Kidney (tissue), 14 donors: ENCODE data around the gene MYLK4. TPM values are rescaled to one million over a fixed set of nuclear protein-coding genes. Genes with fewer than 3 reads are reported as not detected.

Experiments
- DNase-seq, 5 donors: peaks; one replicate each; pipeline ENCODE4 v3.0.0-alpha.2; 2013 to 2020
- FAIRE-seq: peaks from 2 replicates; lab custom pipeline; 2012; peaks lifted over from hg19 to GRCh38; lab: Jason Lieb, UNC
- H3K27ac ChIP-seq, 2 donors: one replicate each; pipeline ENCODE4 v1.7.0; 2013; ENCODE audit warnings: low read depth in 2 of 2, low read length in 2 of 2, inconsistent platforms in 1 of 2
- H3K27me3 ChIP-seq: one replicate; pipeline ENCODE4 v1.7.1; 2013; ENCODE audit warnings: low read length, inconsistent platforms; ENCODE audit not compliant: control insufficient read depth, insufficient read depth
- H3K36me3 ChIP-seq, 3 donors: one replicate each; pipeline versions ENCODE4 v1.7.0 to v1.7.1; 2013; ENCODE audit warnings: low read length in 3 of 3, control low read depth in 1 of 3, inconsistent platforms in 1 of 3; ENCODE audit not compliant: insufficient read depth in 3 of 3, control insufficient read depth in 2 of 3
- H3K4me1 ChIP-seq, 3 donors: one replicate each; pipeline versions ENCODE4 v1.7.0 to v1.7.1; 2013; ENCODE audit warnings: low read length in 3 of 3, inconsistent platforms in 1 of 3, low read depth in 1 of 3; ENCODE audit not compliant: control insufficient read depth in 2 of 3, insufficient read depth in 2 of 3
- H3K4me3 ChIP-seq, 3 donors: one replicate each; pipeline versions ENCODE4 v1.7.0 to v1.8.1; 2013; ENCODE audit warnings: low read length in 3 of 3, control low read depth in 1 of 3, inconsistent platforms in 1 of 3
- H3K9ac ChIP-seq, 3 donors: one replicate each; pipeline versions ENCODE4 v1.7.0 to v1.7.1; 2013; ENCODE audit warnings: low read length in 3 of 3, control low read depth in 1 of 3, inconsistent platforms in 1 of 3
- H3K9me3 ChIP-seq, 3 donors: one replicate each; pipeline versions ENCODE4 v1.7.0 to v1.7.1; 2013; ENCODE audit warnings: low read length in 3 of 3, control low read depth in 1 of 3, inconsistent platforms in 1 of 3; ENCODE audit not compliant: control insufficient read depth in 2 of 3, insufficient read depth in 1 of 3
- CTCF ChIP-seq: IDR thresholded peaks from 3 replicates; pipeline ENCODE4 v1.5.1; 2012; ENCODE audit warnings: mild to moderate bottlenecking, moderate library complexity, borderline replicate concordance; ENCODE audit not compliant: insufficient read depth; ENCODE audit errors: extremely low read depth
- intact Hi-C: fragments of 100-400 bp; cut with DNase I; formaldehyde crosslinking; loops from one replicate; pipeline ENCODE4 v1.11.1; 2022
- polyA plus RNA-seq: library from polyadenylated mRNA; stranded (reverse); fragments of 350-450 nt; fragmentation: Illumina TruSeq; extraction: RNeasy Lipid Tissue Mini Kit (QIAGEN cat#74804); gene quantifications from one replicate; pipeline ENCODE4 v1.2.3, GENCODE V29; 2014; ENCODE audit warnings: low read depth, low replicate concordance; ENCODE audit not compliant: insufficient read depth
- total RNA-seq: library from RNA; stranded (reverse); fragmentation: NEBNext Ultra II Directional; extraction: Animal tissue kit (Norgen Biotek cat#: 25700); gene quantifications from one replicate; pipeline ENCODE4 v1.2.1, GENCODE V29; 2021
- donor health status: control.
- donor health status: control.
- donor health status: control.
- donor health status: control.
- donor health status: control.
- donor health status: DM: yes; HTN: yes; CAD: no.
- donor health status: Normal renal cell carcinoma (clear cell type).

MYLK4 gene
- total and polyA plus RNA-seq, 2 donors from 2014 or later = 1.1 to 1.3 TPM

- Histone ChIP-seq H3K9ac (no peak overlapping the region), H3K9me3 (no peaks in the 10 kb centered on the region), H3K27ac (no peak overlapping the region), H3K36me3 (no peaks in the 10 kb centered on the region), H3K4me3 (no peak overlapping the region), H3K4me1 (peaks cover 2 to 12% (median 8%) of the 10 kb centered on the region in 3 donors), H3K27me3 (no peaks in the 10 kb centered on the region)
- DNase-seq (no peak), FAIRE-seq (no peak)
- intact Hi-C loops = no loop called here
- no peak for TF ChIP-seq CTCF
Measured at GRCh38 chr6:2731281-2731909, 19.3 kb downstream of the MYLK4 start.

- Histone ChIP-seq H3K27me3 (no peaks in the 10 kb centered on the region), H3K36me3 (no peaks in the 10 kb centered on the region), H3K9me3 (no peaks in the 10 kb centered on the region), H3K9ac (no peak overlapping the region), H3K4me3 (no peak overlapping the region), H3K4me1 (peaks cover 2 to 12% (median 8%) of the 10 kb centered on the region in 3 donors), H3K27ac (no peak overlapping the region)
- FAIRE-seq (no peak), DNase-seq (no peak)
- intact Hi-C loops = no loop called here
- no peak for TF ChIP-seq CTCF
Measured at GRCh38 chr6:2730353-2731107, 20.2 kb downstream of the MYLK4 start.

- FAIRE-seq (no peak), DNase-seq (no peak)
- TF ChIP-seq CTCF = no peak
- no peak overlapping the region for H3K4me3 ChIP-seq
- intact Hi-C loops = no loop called here
- peaks cover 2 to 12% (median 8%) of the 10 kb centered on the region in 3 donors for H3K4me1 ChIP-seq
- H3K27me3 ChIP-seq = no peaks in the 10 kb centered on the region
- H3K9ac ChIP-seq = no peak overlapping the region
- no peaks in the 10 kb centered on the region for H3K36me3 ChIP-seq
- H3K9me3 ChIP-seq = no peaks in the 10 kb centered on the region
- H3K27ac ChIP-seq = no peak overlapping the region
Measured at GRCh38 chr6:2729921-2730320, 20.8 kb downstream of the MYLK4 start.
